ENCODE data around the gene ZSCAN18. TPM values are rescaled to one million over a fixed set of nuclear protein-coding genes. Genes with fewer than 3 reads are reported as not detected.

The ZSCAN18 gene
- total RNA-seq, 4 donors from 2014 or later: 109 to 158 (median 129) TPM

DNA sequence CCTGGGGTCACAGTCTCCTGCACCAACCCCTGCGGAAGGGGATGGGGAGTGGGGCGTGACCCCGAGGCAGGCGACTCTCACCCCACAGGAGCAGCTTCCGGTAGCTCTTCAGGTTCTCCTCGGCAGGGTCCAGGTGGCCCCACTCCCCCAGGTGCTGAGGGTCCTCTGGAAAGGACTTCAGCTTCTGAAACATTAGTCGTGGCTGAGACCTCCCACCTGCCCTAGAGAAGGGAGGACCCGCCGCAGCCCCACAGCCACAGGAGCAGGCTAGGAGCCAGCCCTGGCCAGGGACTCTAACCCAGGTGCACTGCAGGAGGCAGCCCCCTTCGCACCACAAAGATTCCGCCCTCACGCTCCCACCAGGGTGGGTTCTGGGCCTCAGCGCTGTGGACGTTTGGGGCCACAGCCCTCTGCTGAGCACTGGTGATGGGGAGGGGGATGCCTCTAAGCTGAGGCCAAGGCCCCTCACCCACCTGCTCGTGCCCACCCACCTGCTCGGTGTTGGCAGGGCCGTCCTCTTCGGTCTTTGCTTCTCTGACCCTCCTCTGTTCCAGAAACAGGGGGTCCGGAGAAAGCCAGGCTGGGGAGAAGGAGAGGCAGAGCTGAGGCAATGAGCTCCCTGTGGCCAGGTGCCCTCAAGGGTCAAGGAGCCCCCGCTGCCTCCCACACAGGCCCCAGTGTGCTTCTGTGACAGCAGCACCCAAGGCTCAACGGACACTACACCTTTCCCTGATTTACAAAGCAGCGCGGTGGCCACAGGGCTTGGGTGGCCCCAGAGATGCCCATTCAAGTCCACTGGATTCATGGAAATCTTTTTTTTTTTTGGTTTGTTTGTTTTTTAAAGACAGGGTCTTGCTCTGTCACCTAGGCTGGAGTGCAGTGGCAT, 11.0 kb downstream of the ZSCAN18 start:
- TF ChIP-seq, protein P1, sequence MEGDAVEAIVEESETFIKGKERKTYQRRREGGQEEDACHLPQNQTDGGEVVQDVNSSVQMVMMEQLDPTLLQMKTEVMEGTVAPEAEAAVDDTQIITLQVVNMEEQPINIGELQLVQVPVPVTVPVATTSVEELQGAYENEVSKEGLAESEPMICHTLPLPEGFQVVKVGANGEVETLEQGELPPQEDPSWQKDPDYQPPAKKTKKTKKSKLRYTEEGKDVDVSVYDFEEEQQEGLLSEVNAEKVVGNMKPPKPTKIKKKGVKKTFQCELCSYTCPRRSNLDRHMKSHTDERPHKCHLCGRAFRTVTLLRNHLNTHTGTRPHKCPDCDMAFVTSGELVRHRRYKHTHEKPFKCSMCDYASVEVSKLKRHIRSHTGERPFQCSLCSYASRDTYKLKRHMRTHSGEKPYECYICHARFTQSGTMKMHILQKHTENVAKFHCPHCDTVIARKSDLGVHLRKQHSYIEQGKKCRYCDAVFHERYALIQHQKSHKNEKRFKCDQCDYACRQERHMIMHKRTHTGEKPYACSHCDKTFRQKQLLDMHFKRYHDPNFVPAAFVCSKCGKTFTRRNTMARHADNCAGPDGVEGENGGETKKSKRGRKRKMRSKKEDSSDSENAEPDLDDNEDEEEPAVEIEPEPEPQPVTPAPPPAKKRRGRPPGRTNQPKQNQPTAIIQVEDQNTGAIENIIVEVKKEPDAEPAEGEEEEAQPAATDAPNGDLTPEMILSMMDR (IDR thresholded peaks at IDR 0.05): no peak
- no peak for TF ChIP-seq POLR2A (IDR thresholded peaks at IDR 0.05)
- TF ChIP-seq EP300 (IDR thresholded peaks at IDR 0.05): no peak
- Histone ChIP-seq H3K4me1 (no peaks in the 10 kb centered on the region), H3K27ac (no peak overlapping the region), H3K36me3 (peaks cover 27 to 98% (median 30%) of the 10 kb centered on the region in 3 donors), H3K27me3 (no peaks in the 10 kb centered on the region), H3K9me3 (peaks cover 4 to 98% (median 38%) of the 10 kb centered on the region in 4 donors), H3K4me3 (no peak overlapping the region)
- no peak for DNase-seq (ENCODE audit: low spot score in 2 of 2)
- WGBS, 2 donors: 91 to 93% methylated on average over 18 of the region's 23 CpGs

DNA sequence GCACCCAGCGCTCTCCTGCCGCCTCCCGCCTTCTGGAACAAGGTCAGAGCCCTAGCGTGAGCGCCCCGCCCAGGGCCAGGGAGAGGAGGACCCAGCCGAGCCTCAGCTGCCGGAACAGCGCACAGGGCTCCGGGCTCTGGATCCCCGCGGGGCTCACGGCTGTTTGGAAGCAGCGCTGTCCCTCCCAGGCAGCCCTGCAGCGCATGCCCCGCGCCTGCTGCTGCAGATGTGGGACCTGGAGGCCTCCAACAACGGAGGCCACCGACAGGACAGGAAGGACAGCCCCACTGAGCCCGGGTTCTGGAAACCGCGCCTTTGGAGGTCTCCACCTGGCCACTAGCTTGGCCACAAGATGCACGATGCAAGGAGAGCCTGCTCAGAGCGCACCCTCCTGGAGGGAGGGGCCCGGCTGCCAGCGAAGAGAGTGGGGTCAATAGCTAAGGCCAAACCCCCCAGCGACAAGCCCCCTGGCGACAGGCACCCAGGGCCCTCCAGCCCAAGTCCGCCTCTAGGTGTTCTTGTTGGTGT, 12.6 kb downstream of the ZSCAN18 start:
- Histone ChIP-seq H3K4me1 (no peaks in the 10 kb centered on the region), H3K36me3 (peaks cover 27 to 93% (median 30%) of the 10 kb centered on the region in 3 donors), H3K27me3 (no peaks in the 10 kb centered on the region), H3K9me3 (peaks cover 4 to 98% (median 43%) of the 10 kb centered on the region in 4 donors), H3K4me3 (no peak overlapping the region), H3K27ac (no peak overlapping the region)
- no peak for DNase-seq (ENCODE audit: low spot score in 2 of 2)
- TF ChIP-seq, protein P1 (IDR thresholded peaks at IDR 0.05): no peak
- TF ChIP-seq EP300 (IDR thresholded peaks at IDR 0.05) (no peak), POLR2A (IDR thresholded peaks at IDR 0.05) (no peak)
- 85 to 95% methylated on average over 6 to 29 of the region's 29 CpGs for WGBS, 2 donors

DNA sequence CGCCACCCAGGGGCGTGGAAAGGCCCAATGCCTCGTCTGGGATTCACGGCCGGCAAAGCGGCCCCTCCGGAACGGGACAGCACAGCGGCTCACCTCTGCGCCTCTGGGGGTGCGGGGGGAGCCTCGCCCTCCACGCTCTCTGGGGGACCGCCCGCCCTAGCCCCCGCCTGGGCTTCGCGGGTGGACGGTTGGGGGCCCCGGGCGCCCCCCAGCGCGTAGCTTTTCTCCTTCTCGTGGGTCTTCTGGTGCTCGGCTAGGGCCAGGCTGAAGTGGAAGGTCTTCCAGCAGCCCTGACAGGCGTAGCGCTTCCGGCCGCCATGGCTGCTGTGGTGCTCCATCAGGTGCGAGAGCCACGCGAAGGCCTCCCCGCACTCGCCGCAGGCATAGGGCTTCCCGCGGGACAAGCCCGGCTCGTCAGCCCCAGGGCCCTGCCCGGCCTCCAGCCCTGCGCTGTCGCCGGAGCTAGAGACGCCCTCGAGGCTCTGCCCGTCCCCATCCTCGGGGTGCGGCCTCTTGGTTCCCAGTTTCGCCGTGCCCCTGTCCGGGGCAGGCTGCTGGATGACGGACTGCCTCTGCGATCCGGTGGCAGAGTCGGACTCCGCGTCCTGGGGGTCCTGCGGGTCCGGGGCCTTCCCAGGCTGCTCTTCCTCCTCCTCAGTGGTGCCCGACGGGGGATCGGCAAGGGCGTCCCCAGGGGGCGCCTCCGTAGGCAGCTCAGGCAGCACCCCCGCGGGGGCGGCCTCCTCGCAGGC, 13.3 kb downstream of the ZSCAN18 start:
- no peak overlapping the region for H3K27ac ChIP-seq
- H3K36me3 ChIP-seq: peaks cover 27 to 93% (median 30%) of the 10 kb centered on the region in 3 donors
- TF ChIP-seq EP300 (IDR thresholded peaks at IDR 0.05) (no peak), POLR2A (IDR thresholded peaks at IDR 0.05) (no peak)
- TF ChIP-seq, protein P1 (IDR thresholded peaks at IDR 0.05): no peak
- H3K4me3 ChIP-seq: no peak overlapping the region
- H3K27me3 ChIP-seq: no peaks in the 10 kb centered on the region
- H3K4me1 ChIP-seq: no peaks in the 10 kb centered on the region
- H3K9me3 ChIP-seq: peaks cover 4 to 98% (median 43%) of the 10 kb centered on the region in 4 donors
- no peak for DNase-seq (ENCODE audit: low spot score in 2 of 2)
- 96 to 97% methylated on average over 46 to 50 of the region's 69 CpGs for WGBS, 2 donors

DNA sequence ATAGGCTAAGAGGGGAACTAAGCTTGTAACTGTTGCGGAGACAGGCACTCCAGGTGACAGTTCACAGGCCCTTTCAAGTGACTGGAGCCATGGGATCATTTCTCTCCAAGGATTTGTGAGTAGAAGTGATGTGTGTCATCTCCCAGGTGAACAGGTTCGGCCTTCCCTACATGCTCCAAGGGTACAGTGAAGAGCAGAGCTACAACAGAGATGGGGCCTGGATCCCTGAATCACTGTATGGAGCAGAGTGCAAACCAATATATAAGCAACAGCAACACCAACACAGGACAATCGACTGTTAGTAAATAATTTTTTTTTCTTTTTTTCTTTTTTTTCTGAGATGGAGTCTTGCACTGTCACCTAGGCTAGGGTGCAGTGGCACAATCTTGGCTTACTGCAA, 15.0 kb downstream of the ZSCAN18 start:
- no peak for DNase-seq (ENCODE audit: low spot score in 2 of 2)
- TF ChIP-seq, protein P1 (IDR thresholded peaks at IDR 0.05): no peak
- no peak for TF ChIP-seq EP300 (IDR thresholded peaks at IDR 0.05)
- no peak for TF ChIP-seq POLR2A (IDR thresholded peaks at IDR 0.05)
- no peak overlapping the region for H3K4me3 ChIP-seq
- peaks cover 4 to 100% (median 42%) of the 10 kb centered on the region in 4 donors for H3K9me3 ChIP-seq
- H3K36me3 ChIP-seq: peaks cover 27 to 87% (median 30%) of the 10 kb centered on the region in 3 donors
- H3K27me3 ChIP-seq: no peaks in the 10 kb centered on the region
- H3K4me1 ChIP-seq: no peaks in the 10 kb centered on the region
- no peak overlapping the region for H3K27ac ChIP-seq
- 91 to 99% methylated on average over 3 of the region's 3 CpGs for WGBS, 2 donors
